NCI-H187 treated with DMSO at 0.1 percent for 48 hours (cell line): ENCODE results near the gene NEGR1.
"Not testable (repeated sequence)": the region's sequence is repeated elsewhere in the genome, so short reads cannot be mapped to it uniquely, and the experiment has no call there.

Source experiments
- DNase-seq: peaks from one replicate; lab custom pipeline; 2025; lab: John Stamatoyannopoulos, UW

The NEGR1 gene

DNA sequence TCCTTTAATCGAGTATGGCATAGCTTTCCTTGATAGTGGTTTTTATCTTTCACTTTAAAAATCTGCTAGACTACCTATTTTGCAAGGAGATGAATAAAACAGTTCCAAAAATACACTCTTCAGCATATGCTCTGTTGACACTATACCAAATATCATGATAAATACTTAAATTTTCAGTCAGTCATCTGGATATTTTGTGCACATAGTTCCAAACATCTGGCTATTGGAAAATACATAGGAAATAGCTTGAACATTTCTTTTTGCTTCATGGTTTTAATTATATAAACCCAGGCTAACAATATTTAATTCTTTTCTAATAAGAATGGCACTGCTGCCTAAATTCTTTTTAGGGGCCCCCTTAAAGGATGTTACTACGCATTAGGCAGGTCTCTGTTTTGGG lies 342.1 kb downstream of the NEGR1 start:
- no peak for DNase-seq

DNA sequence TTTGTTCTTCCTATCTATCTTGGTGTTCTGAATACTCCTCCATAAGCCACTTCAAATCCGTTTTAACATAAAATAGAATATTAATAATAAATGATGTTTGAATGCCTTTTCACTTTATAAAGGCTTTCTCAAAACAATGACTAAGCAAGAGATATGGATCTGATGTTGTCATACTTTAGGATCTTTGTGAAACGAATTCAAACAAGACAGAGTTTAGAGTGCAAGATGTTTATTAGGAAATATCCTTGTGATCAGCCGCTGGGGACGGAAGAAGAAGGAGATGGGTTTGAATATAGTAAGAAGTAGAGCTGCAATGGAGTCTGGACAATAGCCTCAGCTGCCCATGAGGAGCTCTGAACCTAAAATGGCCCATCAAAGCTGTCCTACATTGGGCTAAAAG lies 351.8 kb downstream of the NEGR1 start:
- no peak for DNase-seq

DNA sequence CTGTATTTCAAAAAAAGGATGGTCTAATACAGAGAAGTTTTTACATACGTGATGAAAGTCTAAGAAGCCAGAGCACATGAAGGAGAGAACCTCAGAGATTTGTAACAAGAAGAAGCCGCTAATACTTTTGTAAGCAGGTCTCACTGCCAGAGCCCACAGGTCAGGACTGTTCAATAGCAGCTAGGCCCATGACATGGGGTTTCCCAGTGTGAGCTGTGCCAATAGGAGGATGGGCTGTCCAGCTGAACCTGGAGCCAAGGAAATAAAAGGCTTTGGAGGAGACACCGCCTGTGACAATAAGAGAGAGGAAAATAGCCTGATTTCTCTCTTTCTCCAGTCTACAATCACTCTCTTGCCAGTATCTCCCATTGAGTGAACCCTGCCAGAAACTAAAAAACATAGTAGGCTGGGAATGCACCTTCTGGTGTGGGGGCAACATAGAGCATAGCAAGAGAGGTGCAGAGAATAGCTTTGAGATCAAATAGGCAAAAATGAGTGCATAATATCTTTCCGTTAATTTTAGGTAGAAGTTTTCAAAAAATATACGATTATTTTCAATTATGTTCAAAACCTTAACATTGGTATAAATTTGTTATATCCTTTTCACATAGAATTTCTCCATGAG lies 360.3 kb downstream of the NEGR1 start:
- DNase-seq: no peak

- DNase-seq: no peak
Observed at GRCh38 chr1:71921204-71921603, 361.1 kb downstream of the NEGR1 start.

DNA sequence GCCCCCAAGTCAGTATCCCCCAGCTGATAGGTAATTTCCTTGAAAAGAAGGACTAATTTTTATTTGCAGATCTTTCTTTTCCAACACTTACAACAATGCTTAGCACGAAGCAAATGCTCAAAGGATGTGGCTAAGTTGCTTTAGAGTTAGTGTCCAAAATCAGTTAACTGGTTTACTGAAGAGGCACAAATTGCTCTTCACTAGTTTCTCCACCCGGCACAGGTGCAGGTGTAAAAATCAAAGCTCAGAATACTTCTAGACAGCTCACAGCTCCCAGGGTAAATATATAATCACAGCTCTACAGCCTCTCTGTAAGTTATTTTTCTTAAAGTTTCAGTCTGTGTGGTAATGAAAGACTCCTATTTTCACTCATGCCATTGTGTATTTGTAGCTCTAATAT lies 361.8 kb downstream of the NEGR1 start:
- DNase-seq: no peak

- peak; percentile 9 for DNase-seq
Observed at GRCh38 chr1:71919811-71920509, 362.4 kb downstream of the NEGR1 start.

- no peak for DNase-seq
Observed at GRCh38 chr1:71918630-71919029, 363.7 kb downstream of the NEGR1 start.

DNA sequence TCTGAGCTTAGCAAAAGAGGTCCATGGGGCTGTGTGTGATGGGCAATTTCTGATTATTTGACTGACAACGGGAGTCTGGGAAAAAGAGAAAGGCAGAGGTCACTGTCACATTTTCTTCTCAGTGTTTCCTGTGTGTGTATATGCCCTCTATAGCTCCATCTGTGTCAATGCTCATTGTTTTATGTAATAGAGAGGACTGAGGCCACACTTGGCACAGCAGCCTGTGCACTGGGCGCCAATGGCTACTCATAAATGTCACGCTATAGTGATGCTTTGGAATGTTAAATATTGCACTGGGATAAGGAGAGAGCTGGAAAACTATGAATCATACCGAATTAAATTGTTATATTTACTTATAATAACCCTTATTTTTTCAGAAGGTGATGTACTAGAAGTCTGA lies 365.4 kb downstream of the NEGR1 start:
- DNase-seq: no peak

DNA sequence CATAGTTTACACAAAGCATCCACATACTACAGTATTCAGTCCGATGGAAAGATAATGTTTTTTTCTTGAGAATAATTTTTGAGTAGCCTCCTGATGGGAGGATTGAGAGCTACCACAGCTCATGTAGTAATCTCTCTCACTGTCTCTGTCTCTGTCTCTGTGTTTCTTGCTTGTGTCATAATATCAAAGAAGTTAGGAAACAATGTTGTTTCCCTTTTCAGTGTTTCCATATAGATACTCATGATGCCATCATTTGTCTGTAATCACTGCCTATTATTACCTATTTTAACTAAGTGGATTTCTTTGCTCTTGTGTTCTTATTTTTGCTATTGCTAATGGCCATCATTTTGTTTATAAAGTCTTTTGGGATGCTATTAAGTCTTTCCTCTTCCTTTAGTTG lies 367.7 kb downstream of the NEGR1 start:
- no peak for DNase-seq

DNA sequence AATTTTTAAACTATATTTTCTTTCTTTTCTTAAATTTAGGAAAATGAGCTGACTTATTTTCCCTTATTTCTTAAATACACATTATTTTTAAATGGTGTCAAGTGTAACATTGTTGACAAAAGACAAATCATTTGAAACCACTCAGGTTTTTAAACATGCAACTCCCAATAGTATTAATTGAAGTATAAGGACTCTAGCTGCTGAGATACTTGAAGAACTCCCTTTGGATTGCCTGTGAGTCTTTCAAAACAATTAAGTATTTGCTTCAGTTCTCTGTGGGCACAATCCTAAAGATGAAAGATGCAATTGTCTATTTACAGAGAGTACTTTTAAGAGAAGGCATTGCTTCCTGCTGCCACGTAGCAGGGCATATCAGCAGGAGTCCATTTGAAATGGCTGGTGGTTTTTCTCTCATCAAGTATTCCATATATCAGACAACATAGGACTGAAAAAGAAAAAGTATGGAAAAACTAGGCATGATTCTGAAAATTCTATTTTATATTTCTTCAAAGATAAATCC lies 373.4 kb downstream of the NEGR1 start:
- DNase-seq: peak; percentile 28

GRCh38 chr1:71908303-71908702 lies 374.0 kb downstream of the NEGR1 start:
- DNase-seq: no peak

DNA sequence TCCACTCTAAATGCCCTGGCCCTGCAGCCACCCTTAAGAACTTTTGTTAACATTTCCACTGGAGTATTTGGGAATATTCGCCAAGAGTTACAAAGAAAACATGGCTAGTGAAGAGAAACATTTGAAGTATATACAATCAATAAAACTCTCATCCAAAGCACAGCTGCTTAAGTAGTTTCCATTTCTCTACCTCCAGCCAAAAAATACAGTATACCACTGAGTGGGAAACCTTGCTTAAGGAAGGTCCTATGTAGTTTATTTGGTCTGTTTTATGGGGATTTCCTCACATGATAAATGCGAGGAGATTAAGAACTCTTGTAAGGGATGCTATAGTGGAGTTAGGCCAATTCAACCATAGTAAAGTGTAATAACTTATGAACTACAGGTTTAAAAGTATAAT lies 382.5 kb downstream of the NEGR1 start:
- DNase-seq: no peak

GRCh38 chr1:71888166-71888565 lies 394.2 kb downstream of the NEGR1 start:
- not testable (repeated sequence) for DNase-seq

DNA sequence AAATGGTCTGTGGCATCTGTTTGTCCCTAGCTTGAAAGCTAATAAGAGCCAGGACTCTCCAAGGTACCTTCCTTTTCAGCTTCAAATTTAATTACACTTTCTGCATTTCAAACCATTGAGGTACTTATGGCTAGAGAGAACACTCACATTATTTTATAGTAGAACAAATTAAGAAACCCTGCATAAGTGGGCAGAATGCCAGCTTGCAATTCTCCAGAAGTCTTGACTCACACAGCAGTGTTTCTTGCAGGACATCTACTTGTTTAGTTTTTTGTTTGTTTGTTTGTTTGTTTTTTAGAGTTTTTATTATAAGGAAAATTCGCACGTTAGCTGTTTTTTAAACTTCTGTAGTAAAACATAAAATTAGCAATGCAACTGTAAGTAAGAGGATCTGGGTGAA lies 397.2 kb downstream of the NEGR1 start:
- no peak for DNase-seq

GRCh38 chr1:71882637-71883036 lies 399.7 kb downstream of the NEGR1 start:
- no peak for DNase-seq

GRCh38 chr1:71882226-71882625 lies 400.1 kb downstream of the NEGR1 start:
- no peak for DNase-seq

- DNase-seq: no peak
Observed at GRCh38 chr1:71881611-71882010, 400.7 kb downstream of the NEGR1 start.

- DNase-seq: no peak
Observed at GRCh38 chr1:71869326-71869725, 413.0 kb downstream of the NEGR1 start.

GRCh38 chr1:71862756-71863155 lies 419.6 kb downstream of the NEGR1 start:
- DNase-seq: no peak

GRCh38 chr1:71861022-71861421 lies 421.3 kb downstream of the NEGR1 start:
- DNase-seq: no peak

DNA sequence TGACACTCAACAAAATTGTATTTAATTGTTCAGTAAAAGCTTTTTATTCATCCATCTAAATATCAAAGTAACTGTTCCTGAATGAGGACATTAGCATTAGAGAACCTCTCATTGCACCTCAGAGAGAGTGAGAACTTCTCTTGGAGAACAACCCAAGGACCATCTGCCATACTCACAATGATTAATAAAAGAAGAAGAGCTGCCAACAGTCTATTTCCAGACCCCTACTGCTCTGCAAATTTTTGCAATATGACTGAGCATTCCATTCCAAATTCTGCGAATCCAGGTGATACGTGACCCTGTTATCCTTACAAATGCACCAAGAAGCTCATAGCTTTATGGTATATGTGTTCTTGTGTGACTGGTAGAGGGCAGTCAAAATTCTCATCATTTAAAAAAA lies 422.5 kb downstream of the NEGR1 start:
- no peak for DNase-seq

- no peak for DNase-seq
Observed at GRCh38 chr1:71857862-71858261, 424.5 kb downstream of the NEGR1 start.

DNA sequence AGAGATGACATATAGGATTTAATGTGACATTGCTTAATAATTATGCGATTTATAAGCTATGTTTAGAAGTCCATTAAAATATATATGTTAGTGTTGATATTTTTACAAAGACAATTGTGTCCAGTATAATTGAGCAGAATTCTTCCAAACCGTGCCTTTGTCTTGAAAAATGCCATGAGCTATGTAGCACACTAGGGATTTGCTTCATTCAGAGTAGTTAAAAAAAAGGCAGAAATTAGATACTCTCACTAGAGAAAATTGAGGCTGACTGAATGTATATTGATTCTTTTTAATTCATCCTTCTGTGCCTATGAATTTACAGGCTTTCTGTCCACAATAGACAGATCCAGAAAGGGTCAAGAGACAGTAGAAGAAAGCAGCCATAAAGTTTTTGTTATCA lies 429.0 kb downstream of the NEGR1 start:
- DNase-seq: no peak

GRCh38 chr1:71850936-71851335 lies 431.4 kb downstream of the NEGR1 start:
- DNase-seq: no peak
